Ovary (tissue), 3 donors: ENCODE results near the gene ADGRA1.

Experiments used
- POLR2A ChIP-seq: fragments of 450-650 bp; IDR thresholded peaks from one replicate; pipeline ENCODE4 v1.6.1; 2017; ENCODE audit warnings: antibody characterized with exemption, mild to moderate bottlenecking, moderate library complexity
- TF ChIP-seq, protein P1 (sequence below), 3 donors: fragments of 450-650 bp in 2 of 3; fragments of 200-600 bp in 1 of 3; IDR thresholded peaks; one replicate each; pipeline versions ENCODE4 v1.5.1 to v1.8.0; 2016 to 2022; ENCODE audit warnings: antibody characterized with exemption in 3 of 3, mild to moderate bottlenecking in 1 of 3
- donor health status: DM: no; HTN: no; CAD: no.

- TF ChIP-seq, protein P1, sequence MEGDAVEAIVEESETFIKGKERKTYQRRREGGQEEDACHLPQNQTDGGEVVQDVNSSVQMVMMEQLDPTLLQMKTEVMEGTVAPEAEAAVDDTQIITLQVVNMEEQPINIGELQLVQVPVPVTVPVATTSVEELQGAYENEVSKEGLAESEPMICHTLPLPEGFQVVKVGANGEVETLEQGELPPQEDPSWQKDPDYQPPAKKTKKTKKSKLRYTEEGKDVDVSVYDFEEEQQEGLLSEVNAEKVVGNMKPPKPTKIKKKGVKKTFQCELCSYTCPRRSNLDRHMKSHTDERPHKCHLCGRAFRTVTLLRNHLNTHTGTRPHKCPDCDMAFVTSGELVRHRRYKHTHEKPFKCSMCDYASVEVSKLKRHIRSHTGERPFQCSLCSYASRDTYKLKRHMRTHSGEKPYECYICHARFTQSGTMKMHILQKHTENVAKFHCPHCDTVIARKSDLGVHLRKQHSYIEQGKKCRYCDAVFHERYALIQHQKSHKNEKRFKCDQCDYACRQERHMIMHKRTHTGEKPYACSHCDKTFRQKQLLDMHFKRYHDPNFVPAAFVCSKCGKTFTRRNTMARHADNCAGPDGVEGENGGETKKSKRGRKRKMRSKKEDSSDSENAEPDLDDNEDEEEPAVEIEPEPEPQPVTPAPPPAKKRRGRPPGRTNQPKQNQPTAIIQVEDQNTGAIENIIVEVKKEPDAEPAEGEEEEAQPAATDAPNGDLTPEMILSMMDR (IDR thresholded peaks at IDR 0.05): no peak
- no peak for TF ChIP-seq POLR2A
Observed at GRCh38 chr10:133130602-133131001, 42.9 kb downstream of the ADGRA1 start.
